ENCODE results near the gene IRS1.

The IRS1 gene

DNA sequence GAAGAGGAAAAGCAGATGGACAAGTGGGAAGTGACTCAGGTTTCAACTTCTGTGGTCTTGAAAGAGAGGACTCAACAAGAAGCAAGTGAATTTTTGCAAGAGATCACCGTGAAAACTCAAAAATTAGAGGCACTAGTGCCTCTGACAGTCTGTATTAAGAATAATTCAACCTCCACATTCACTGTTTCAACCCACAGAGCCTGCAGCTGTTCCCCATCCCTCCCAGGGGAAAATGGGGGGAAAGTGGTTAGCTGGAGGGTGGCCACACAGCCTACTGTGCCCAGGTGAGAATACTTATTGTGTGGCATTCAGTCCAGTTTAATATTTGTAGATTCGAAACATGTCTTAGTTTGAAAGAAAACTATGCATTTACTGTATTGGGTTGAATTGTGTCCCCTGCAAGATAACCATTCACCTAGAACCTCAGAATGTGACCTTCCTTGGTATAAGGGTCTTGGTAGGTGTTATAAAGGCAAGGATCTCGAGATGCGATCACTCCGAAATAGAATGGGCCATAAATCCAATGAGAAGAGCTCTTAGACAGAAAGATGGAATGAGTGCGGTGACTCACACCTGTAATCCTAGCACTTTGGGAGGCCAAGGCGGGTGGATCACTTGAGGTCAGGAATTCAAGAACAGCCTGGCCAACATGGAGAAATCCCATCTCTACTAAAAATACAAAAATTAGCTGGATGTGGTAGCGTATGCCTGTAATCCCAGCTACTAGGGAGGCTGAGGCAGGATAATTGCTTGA lies 94.3 kb downstream of the IRS1 start:
- TF ChIP-seq, protein P1, sequence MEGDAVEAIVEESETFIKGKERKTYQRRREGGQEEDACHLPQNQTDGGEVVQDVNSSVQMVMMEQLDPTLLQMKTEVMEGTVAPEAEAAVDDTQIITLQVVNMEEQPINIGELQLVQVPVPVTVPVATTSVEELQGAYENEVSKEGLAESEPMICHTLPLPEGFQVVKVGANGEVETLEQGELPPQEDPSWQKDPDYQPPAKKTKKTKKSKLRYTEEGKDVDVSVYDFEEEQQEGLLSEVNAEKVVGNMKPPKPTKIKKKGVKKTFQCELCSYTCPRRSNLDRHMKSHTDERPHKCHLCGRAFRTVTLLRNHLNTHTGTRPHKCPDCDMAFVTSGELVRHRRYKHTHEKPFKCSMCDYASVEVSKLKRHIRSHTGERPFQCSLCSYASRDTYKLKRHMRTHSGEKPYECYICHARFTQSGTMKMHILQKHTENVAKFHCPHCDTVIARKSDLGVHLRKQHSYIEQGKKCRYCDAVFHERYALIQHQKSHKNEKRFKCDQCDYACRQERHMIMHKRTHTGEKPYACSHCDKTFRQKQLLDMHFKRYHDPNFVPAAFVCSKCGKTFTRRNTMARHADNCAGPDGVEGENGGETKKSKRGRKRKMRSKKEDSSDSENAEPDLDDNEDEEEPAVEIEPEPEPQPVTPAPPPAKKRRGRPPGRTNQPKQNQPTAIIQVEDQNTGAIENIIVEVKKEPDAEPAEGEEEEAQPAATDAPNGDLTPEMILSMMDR (IDR thresholded peaks at IDR 0.05; ENCODE audit: low read depth, low read length, missing control alignments): no peak
- no peak overlapping the region for H3K4me3 ChIP-seq (ENCODE audit: low read depth, low read length)
- no peak for DNase-seq (ENCODE audit: low read depth)

DNA sequence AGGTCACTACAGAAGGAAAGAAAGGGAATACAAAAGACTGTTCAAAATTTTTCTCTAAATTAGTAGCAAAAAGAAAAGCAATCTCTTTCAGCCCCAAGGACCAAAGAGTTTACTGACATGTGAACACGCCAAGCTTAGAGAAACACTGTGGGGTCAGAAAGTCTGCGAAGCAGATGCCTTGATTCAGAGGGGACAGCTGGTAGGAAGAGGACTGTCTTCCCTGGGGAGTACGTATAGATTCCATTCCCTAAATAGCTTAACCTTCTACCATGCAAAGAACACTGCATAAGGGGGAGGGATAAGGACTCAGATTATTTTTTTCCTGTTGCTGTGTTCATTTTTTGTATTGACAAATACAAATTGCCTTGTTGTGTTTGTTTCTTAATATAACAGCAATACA lies 96.1 kb downstream of the IRS1 start:
- DNase-seq (ENCODE audit: low read depth): no peak
- no peak overlapping the region for H3K4me3 ChIP-seq (ENCODE audit: low read depth, low read length)
- TF ChIP-seq, protein P1 (IDR thresholded peaks at IDR 0.05; ENCODE audit: low read depth, low read length, missing control alignments): no peak

DNA sequence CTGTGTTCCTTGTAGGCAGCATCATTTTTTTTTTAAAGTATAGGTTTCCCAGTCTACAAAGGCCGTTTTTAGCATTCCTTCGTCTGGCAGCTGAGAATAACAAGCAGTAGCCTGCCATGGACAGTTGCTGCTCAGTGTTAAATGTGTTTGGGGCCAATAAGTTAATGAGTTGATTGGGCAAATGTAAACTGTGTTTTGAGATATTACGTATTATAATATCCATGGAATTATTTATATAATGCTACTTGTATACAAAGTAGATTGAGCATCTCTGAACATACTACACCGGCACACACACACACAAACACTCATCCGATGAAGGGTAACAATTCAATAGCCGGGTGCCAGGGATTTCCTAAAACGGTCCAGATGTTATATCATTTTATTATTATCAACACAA lies 97.2 kb downstream of the IRS1 start:
- DNase-seq (ENCODE audit: low read depth): no peak

DNA sequence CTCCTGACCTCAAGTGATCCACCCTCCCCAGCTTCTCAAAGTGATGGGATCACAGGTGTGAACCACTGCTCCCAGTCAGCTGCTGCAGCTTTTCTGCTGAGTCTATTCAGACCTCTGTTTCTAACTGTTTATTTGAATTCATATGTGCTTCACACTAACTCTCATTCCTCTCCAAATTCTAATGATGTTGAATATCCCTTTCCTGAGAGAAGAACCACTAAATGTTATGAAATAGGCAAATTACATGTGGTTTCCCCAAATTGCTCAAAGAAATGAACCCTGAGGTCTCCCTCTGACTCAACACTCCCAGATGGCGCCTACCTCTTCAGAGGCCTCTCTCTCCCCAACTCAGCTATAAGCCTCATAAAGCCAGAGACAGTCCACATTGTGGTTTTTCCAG lies 98.6 kb downstream of the IRS1 start:
- no peak for DNase-seq (ENCODE audit: low read depth)
- no peak overlapping the region for H3K4me3 ChIP-seq (ENCODE audit: low read depth, low read length)
- TF ChIP-seq, protein P1 (IDR thresholded peaks at IDR 0.05; ENCODE audit: low read depth, low read length, missing control alignments): no peak

More for the DNA sequence above, 97.2 kb downstream of the IRS1 start:
- H3K4me3 ChIP-seq (ENCODE audit: low read depth, low read length): no peak overlapping the region
- TF ChIP-seq, protein P1 (IDR thresholded peaks at IDR 0.05; ENCODE audit: low read depth, low read length, missing control alignments): no peak

DNA sequence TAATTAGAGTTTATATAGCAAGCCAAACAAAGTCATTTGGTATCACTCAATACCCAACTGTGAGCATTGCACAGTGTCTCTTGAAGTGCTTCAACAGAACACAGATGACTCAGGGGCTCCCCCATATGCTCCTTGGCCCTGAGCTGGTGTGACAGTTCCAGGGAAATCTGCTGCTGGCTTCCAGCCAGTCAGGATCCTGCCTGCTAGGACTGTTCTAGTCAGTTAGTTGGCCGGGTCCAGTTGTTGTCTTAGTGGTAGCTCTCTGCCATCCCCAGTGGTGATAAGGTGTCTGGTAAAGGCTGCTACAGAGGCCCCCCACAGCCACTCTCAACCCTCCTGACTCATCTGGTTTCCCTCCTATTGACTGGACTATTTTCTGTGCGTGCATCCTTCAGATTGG lies 100.3 kb downstream of the IRS1 start:
- no peak for DNase-seq (ENCODE audit: low read depth)
- H3K4me3 ChIP-seq (ENCODE audit: low read depth, low read length): no peak overlapping the region
- TF ChIP-seq, protein P1 (IDR thresholded peaks at IDR 0.05; ENCODE audit: low read depth, low read length, missing control alignments): no peak

DNA sequence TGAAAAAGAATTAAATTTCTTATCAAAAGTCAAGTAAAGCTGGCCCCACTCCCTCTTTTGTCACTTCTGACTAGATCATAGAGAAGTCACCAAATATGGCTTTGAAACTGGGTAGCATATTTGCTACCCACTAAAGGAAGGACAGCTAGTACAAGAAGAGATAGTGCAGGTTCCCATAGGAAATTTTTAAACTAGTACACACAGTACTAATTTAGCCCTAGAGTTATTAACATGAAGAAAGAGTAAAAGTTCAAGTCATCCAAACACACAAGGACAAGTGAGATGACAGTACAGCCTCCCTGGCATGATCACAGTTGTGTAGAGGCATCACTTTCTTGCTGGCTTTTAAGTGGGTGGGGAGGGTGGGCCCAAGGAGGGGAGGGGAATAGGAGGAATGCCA lies 100.9 kb downstream of the IRS1 start:
- TF ChIP-seq, protein P1 (IDR thresholded peaks at IDR 0.05; ENCODE audit: low read depth, low read length, missing control alignments): no peak
- no peak overlapping the region for H3K4me3 ChIP-seq (ENCODE audit: low read depth, low read length)
- DNase-seq (ENCODE audit: low read depth): no peak
